RWPE2 (cell line): ENCODE results near the gene TF.

ENCODE experiments used
- ATAC-seq: fragments of 200-7000 bp; cut with Tn5 transposase; 3 replicates; pipeline ENCODE4 v1.9.1; 2021; ENCODE audit warnings: low read depth
- DNase-seq: peaks from one replicate; pipeline ENCODE4 v3.0.0-alpha.2; 2020; ENCODE audit warnings: low spot score
- H3K27ac ChIP-seq: fragments of 450-650 bp; 2 replicates; pipeline ENCODE4 v1.5.1; 2017; ENCODE audit warnings: mild to moderate bottlenecking; ENCODE audit not compliant: poor library complexity, severe bottlenecking
- H3K27me3 ChIP-seq: fragments of 250-450 bp; sonication (Bioruptor Pico); 2 replicates; pipeline ENCODE4 v1.5.1; 2021; ENCODE audit warnings: mild to moderate bottlenecking, moderate library complexity; ENCODE audit not compliant: insufficient read depth, poor library complexity, severe bottlenecking
- H3K36me3 ChIP-seq: fragments of 250-450 bp; sonication (Bioruptor Pico); 2 replicates; pipeline ENCODE4 v1.5.1; 2020; ENCODE audit warnings: low read depth, mild to moderate bottlenecking, moderate library complexity
- H3K4me1 ChIP-seq: fragments of 250-450 bp; sonication (Bioruptor Pico); 2 replicates; pipeline ENCODE4 v1.5.1; 2021; ENCODE audit warnings: mild to moderate bottlenecking, moderate library complexity; ENCODE audit not compliant: insufficient read depth, poor library complexity, severe bottlenecking
- H3K4me3 ChIP-seq: fragments of 250-450 bp; sonication (Bioruptor Pico); 2 replicates; pipeline ENCODE4 v1.5.1; 2021; ENCODE audit warnings: mild to moderate bottlenecking, moderate library complexity; ENCODE audit not compliant: severe bottlenecking
- H3K9me3 ChIP-seq: fragments of 250-450 bp; sonication (Bioruptor Pico); 2 replicates; pipeline ENCODE4 v1.5.1; 2021; ENCODE audit warnings: mild to moderate bottlenecking, moderate library complexity; ENCODE audit not compliant: severe bottlenecking
- TF ChIP-seq, protein P1 (sequence below): fragments of 450-650 bp; IDR thresholded peaks from one replicate; pipeline ENCODE4 v1.5.1; 2017; ENCODE audit warnings: mild to moderate bottlenecking, moderate library complexity; ENCODE audit not compliant: poor library complexity, severe bottlenecking

The TF gene

DNA sequence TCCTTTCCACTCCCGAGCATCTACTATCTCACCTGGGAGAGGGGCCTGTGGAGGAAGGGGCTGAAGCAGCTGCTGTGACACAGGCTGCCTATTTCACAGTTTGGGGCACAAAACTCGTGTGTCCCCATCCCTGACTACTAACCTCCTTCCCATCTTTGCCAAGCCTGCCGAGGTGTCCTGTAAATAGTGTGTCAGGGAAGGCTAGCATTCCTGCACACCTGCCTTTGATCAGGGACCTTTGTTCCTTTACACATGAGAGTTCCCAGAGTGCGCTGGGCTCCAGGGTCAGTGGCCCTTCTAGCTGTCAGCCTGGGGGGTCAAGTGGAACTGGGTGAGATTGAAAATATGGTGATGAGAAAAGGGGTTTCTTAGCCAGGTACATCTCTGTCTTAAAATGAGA is 13.0 kb upstream of the TF start:
- Histone ChIP-seq H3K27me3 (no peaks in the 10 kb centered on the region), H3K4me1 (no peaks in the 10 kb centered on the region), H3K4me3 (no peak overlapping the region), H3K9me3 (no peaks in the 10 kb centered on the region), H3K27ac (no peak overlapping the region), H3K36me3 (no peaks in the 10 kb centered on the region)
- TF ChIP-seq, protein P1, sequence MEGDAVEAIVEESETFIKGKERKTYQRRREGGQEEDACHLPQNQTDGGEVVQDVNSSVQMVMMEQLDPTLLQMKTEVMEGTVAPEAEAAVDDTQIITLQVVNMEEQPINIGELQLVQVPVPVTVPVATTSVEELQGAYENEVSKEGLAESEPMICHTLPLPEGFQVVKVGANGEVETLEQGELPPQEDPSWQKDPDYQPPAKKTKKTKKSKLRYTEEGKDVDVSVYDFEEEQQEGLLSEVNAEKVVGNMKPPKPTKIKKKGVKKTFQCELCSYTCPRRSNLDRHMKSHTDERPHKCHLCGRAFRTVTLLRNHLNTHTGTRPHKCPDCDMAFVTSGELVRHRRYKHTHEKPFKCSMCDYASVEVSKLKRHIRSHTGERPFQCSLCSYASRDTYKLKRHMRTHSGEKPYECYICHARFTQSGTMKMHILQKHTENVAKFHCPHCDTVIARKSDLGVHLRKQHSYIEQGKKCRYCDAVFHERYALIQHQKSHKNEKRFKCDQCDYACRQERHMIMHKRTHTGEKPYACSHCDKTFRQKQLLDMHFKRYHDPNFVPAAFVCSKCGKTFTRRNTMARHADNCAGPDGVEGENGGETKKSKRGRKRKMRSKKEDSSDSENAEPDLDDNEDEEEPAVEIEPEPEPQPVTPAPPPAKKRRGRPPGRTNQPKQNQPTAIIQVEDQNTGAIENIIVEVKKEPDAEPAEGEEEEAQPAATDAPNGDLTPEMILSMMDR, result no peak
- ATAC-seq, result no peak
- no peak for DNase-seq

DNA sequence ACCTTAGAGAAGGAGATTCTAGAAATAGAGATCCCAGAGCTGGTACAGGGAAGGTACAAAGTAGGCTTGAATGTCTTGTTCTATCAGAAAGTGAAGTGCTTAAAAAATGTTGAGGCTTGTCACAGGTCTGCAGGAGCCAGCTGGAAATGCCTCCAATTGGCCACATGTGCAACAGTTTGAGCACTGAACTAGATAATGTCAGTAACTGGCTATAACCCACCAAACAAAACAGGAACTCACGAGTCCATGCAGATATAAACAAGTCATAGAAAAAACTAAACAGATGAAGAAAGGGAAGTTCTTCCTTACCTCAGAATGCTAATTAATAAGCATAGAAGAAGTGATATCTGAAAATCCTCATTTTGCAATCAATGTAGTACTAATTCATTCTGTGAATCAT is 11.9 kb upstream of the TF start:
- no peak for ATAC-seq
- TF ChIP-seq, protein P1, result no peak
- Histone ChIP-seq H3K36me3 (no peaks in the 10 kb centered on the region), H3K9me3 (no peaks in the 10 kb centered on the region), H3K4me1 (no peaks in the 10 kb centered on the region), H3K27ac (no peak overlapping the region), H3K4me3 (no peak overlapping the region), H3K27me3 (no peaks in the 10 kb centered on the region)
- no peak for DNase-seq

DNA sequence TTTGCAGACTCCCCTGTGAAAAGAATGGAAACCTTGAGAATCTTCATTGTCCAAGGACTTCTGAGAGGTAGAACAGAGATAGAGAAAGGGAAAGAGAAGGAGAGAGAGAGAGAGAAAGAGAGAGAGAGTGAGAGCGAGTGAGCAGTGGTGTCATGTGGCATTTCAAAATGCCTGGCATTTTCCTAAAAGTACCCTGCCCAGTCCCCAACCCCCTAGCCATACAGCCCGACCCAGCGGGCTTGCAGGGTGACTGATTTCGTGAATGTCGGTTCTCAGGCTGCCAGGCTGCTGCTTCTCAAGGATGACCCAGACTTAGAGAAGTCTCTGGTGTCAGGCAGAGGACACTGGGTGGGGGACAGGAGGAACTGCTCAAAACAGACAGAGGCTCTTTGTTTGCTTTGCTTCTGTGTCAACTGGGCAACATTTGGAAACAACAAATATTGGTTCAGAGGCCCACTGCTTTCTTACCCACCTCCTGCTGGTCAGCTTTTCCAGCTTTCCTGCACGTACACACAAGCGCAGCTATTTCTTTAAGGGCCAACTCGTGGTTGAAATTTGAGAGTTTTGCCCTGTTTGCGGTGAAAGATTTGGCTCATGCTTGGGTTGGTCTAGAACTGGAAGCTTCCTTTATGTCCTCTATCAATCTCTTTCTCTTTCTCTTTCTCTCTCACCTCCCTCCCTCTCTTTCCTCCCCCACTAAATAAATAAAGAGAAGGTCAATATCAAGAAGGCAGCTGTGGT is 3.7 kb upstream of the TF start:
- Histone ChIP-seq H3K4me1 (no peaks in the 10 kb centered on the region), H3K9me3 (no peaks in the 10 kb centered on the region), H3K4me3 (no peak overlapping the region), H3K36me3 (no peaks in the 10 kb centered on the region), H3K27ac (no peak overlapping the region), H3K27me3 (peaks cover 28% of the 10 kb centered on the region)
- ATAC-seq, result peak; percentile 39; the same call in 2 of the 3 replicates
- TF ChIP-seq, protein P1, result no peak
- no peak for DNase-seq

DNA sequence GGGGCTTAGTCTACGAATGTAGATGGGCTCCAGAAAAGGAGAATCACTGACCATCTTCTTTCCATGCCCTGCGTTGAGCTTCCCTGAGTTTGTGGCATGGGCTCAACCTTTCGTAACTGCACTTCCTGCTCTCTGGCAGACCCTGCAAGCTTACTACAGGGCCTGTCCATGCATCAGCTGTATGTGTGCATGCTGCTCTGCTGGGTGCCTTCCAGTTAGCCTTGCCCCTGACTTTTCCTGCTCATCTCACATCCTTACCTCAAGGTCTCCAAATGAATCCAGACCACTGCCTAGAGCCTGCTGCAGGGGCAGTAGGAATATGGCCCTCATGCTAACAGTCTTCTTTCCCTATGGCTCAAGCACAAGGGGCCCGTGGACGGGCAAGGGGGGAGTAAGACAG is 2.0 kb upstream of the TF start:
- no peak overlapping the region for H3K27ac ChIP-seq
- H3K4me1 ChIP-seq, result no peaks in the 10 kb centered on the region
- no peaks in the 10 kb centered on the region for H3K36me3 ChIP-seq
- H3K9me3 ChIP-seq, result no peaks in the 10 kb centered on the region
- TF ChIP-seq, protein P1, result no peak
- H3K27me3 ChIP-seq, result peaks cover 28% of the 10 kb centered on the region
- no peak overlapping the region for H3K4me3 ChIP-seq
- DNase-seq (no peak), ATAC-seq (no peak)

DNA sequence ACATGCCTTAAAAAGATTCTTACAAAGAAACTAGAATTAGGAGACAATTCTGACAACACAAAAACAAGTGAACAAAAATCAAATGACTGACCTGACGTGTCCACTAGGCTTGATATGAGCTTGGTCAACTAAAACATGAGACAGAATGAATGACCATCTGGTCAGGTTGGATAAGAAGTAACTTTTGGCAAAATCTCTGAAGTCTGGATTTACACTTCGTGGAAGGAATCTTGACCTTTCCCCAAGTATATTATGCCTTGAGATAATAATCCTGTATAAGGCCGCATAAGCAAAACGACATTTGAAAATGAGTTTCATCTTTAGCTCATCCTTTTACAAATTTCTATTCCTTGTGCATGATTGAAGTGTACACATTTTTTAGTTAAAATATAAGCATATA is 1.1 kb upstream of the TF start:
- no peaks in the 10 kb centered on the region for H3K9me3 ChIP-seq
- TF ChIP-seq, protein P1, result no peak
- ATAC-seq (no peak), DNase-seq (no peak)
- no peak overlapping the region for H3K27ac ChIP-seq
- H3K36me3 ChIP-seq, result no peaks in the 10 kb centered on the region
- H3K4me3 ChIP-seq, result no peak overlapping the region
- H3K4me1 ChIP-seq, result no peaks in the 10 kb centered on the region
- peaks cover 28% of the 10 kb centered on the region for H3K27me3 ChIP-seq
